ENCODE results near the gene MAST4.

Gene MAST4

DNA sequence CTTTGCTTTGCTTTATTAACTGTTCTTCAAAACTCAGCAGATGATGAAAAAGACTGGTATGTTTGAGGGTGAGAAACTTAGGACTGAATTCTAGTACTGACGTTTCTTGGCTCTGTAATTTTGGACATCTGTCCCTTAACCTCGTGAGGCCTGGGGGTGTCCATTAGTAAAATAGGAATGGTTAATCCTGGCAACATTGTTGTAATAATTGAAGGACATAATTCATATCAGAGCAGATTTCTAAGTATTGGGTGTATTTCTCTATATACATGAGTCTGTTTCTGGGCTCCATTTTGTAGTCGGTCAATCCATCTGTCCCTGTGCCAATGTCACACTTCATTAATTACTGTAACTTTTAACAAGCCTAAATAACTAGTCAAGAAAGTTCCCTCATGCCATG lies 206.7 kb downstream of the MAST4 start:
- TF ChIP-seq, protein P1, sequence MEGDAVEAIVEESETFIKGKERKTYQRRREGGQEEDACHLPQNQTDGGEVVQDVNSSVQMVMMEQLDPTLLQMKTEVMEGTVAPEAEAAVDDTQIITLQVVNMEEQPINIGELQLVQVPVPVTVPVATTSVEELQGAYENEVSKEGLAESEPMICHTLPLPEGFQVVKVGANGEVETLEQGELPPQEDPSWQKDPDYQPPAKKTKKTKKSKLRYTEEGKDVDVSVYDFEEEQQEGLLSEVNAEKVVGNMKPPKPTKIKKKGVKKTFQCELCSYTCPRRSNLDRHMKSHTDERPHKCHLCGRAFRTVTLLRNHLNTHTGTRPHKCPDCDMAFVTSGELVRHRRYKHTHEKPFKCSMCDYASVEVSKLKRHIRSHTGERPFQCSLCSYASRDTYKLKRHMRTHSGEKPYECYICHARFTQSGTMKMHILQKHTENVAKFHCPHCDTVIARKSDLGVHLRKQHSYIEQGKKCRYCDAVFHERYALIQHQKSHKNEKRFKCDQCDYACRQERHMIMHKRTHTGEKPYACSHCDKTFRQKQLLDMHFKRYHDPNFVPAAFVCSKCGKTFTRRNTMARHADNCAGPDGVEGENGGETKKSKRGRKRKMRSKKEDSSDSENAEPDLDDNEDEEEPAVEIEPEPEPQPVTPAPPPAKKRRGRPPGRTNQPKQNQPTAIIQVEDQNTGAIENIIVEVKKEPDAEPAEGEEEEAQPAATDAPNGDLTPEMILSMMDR (conservative IDR thresholded peaks at IDR 0.05; ENCODE audit: low read length): no peak

DNA sequence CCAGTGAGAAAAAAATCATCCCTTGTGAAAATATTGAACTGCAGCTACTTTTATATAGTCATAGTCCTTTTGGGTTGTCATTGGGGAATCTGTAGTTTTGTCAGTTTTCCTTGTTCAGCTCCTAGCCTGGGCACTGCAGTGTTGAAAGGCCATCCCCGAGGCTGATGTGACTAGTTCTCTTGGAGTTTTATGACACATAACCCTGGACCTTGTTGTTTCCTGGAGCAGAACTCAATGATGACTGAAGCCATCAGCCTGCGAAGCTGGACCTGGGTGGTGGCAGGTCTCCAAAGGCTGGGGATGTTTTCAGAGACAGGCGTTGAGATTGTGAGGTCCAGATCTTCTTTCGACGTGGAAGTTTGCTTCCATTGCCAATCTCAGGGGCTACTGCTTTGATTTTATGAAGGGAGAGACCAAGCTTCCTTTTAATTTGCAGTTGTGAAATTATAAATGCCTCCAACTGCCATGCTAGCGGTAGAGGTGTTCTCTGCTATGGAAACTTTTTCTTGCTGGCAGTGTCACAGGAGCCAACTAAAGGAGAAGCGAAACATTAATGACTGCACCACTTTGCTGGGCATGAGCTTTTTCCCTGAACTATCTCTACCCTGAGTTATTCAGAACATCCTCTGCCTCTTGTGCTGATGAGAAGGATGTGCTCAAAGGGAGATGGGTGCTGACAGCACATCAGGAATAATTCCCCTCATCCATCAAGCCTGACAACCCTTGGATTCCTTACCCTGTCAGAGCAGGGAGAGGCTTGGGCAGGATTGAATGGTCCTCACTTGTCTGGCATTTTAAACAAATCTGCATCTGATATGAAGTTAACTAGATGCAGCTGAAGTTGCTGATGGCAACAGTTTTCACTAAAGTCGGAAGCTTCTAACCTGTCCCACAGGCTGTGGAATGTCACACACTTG lies 209.6 kb downstream of the MAST4 start:
- DNase-seq (ENCODE audit: low read depth): no peak
- no peak overlapping the region for H3K4me3 ChIP-seq (ENCODE audit: low read length)
- TF ChIP-seq, protein P1 (conservative IDR thresholded peaks at IDR 0.05; ENCODE audit: low read length): no peak

More for the DNA sequence above, 206.7 kb downstream of the MAST4 start:
- H3K4me3 ChIP-seq (ENCODE audit: low read length): no peak overlapping the region
- no peak for DNase-seq (ENCODE audit: low read depth)

DNA sequence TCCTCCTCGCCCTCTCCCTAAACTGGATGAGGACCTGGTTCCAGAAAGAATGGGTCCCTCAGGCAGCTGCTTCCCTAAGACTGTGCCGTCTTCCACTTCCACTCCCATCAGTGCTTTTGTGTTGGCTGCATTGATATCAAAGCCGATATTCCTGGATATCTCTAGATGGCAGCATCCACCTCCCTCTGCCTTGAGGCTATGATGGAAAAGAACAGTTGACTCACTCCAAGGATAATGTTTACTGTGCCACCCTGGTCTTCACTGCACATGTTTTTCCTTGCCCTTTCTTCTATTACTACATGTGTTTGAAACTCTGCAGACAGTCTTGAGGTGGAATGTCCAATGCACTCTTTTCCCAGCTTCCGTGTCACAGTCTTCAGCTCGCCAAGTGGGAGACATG lies 211.6 kb downstream of the MAST4 start:
- TF ChIP-seq, protein P1 (conservative IDR thresholded peaks at IDR 0.05; ENCODE audit: low read length): peak; percentile 66
- DNase-seq (ENCODE audit: low read depth): peak; percentile 50
- no peak overlapping the region for H3K4me3 ChIP-seq (ENCODE audit: low read length)

DNA sequence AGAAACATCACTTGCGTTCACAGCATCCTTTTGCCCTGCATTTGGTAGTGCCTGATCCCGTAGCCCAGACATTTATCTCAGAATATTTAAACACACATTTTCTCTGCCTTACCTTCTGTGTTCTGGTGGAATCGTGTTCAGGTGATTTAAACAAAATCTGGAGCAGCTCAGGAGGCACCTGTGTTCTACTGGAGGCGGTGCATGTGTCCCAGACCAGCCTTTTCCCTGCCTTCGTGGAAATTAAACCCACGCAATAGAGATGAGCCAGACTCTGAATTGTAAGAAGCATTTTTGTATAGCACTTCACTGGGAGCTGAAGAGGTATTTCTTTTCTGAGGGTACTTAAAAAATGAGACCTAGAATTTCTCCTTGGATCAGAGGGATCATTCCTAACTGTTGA lies 212.5 kb downstream of the MAST4 start:
- TF ChIP-seq, protein P1 (conservative IDR thresholded peaks at IDR 0.05; ENCODE audit: low read length): no peak
- no peak overlapping the region for H3K4me3 ChIP-seq (ENCODE audit: low read length)
- no peak for DNase-seq (ENCODE audit: low read depth)

DNA sequence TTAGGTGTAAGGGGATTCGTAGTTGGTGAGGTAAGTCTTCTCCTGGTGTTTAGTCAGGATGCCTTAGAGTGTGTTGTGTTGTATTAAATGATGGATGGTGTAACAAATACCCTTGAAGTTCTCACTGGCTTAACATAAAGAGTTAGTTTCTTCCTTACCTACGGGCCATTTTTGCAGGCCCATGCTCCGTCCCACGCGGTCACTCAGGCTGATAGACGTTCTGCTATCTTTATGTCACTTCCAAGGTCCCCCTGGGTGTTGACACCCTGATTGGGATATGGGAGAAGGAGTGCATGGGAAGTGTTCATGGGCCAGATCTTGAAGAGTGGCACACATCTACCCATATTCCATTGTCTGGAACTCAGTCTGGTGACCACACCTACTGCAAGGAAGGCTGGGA lies 214.0 kb downstream of the MAST4 start:
- no peak overlapping the region for H3K4me3 ChIP-seq (ENCODE audit: low read length)
- TF ChIP-seq, protein P1 (conservative IDR thresholded peaks at IDR 0.05; ENCODE audit: low read length): no peak
- DNase-seq (ENCODE audit: low read depth): no peak

DNA sequence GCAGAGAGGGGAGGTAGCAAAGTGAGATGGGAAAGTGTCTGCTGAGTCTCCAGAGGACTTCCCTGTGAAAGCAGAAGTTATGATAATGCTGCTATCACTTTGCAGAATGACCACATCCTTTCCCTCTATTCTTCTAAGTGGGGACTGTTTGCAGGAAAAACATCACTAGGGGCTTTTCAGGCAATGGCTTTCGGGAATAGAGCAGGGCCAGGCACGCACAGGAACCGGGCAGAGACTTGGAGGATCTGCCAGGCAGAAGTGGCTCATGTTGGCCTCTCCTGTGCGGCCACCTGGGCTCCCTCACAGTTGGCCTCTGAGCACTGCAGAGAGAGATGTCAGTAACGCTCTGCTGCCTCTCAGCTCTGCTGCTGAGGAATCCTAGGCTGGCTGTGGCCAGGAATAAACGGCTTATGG lies 214.7 kb downstream of the MAST4 start:
- TF ChIP-seq, protein P1 (conservative IDR thresholded peaks at IDR 0.05; ENCODE audit: low read length): no peak
- H3K4me3 ChIP-seq (ENCODE audit: low read length): no peak overlapping the region
- no peak for DNase-seq (ENCODE audit: low read depth)

DNA sequence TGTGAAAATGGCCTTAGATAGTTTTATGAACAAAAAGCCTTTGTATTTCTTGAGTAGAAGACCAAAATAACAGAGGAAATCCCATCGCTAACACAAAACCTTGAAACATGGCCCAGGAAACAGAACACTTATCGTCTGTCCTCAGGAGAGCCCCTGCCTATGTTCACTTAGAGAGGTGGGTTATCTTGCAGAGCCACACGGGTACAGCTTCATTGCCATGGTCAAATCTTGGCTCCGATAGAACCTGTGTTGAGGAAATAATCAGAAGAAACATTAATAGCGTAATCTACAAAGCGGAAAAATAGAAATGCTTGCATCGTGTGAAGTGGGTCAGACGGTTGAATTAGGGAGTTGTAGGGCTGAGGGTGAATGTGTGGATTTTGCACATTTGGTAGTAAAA lies 216.1 kb downstream of the MAST4 start:
- no peak overlapping the region for H3K4me3 ChIP-seq (ENCODE audit: low read length)
- no peak for DNase-seq (ENCODE audit: low read depth)
- TF ChIP-seq, protein P1 (conservative IDR thresholded peaks at IDR 0.05; ENCODE audit: low read length): no peak
